LoVo (cell line): ENCODE measurements around the gene RIMBP2.

Source experiments
- DNase-seq: peaks from one replicate; pipeline ENCODE4 v3.0.0-alpha.2; 2016; ENCODE audit warnings: low spot score

The RIMBP2 gene

GRCh38 chr12:130460611-130461446 is 255.3 kb downstream of the RIMBP2 start:
- DNase-seq: no peak

GRCh38 chr12:130459916-130460315 is 256.2 kb downstream of the RIMBP2 start:
- DNase-seq: no peak

- DNase-seq: no peak
Observed at GRCh38 chr12:130458341-130458740, 257.8 kb downstream of the RIMBP2 start.

- DNase-seq: no peak
Observed at GRCh38 chr12:130457215-130457614, 258.9 kb downstream of the RIMBP2 start.

- no peak for DNase-seq
Observed at GRCh38 chr12:130456375-130457199, 259.5 kb downstream of the RIMBP2 start.

- no peak for DNase-seq
Observed at GRCh38 chr12:130455161-130455560, 260.9 kb downstream of the RIMBP2 start.

- DNase-seq: no peak
Observed at GRCh38 chr12:130454296-130454695, 261.8 kb downstream of the RIMBP2 start.

- DNase-seq: no peak
Observed at GRCh38 chr12:130452546-130452945, 263.6 kb downstream of the RIMBP2 start.

GRCh38 chr12:130451001-130451930 is 264.8 kb downstream of the RIMBP2 start:
- no peak for DNase-seq

GRCh38 chr12:130449291-130449690 is 266.8 kb downstream of the RIMBP2 start:
- DNase-seq: no peak

GRCh38 chr12:130448044-130448821 is 267.9 kb downstream of the RIMBP2 start:
- DNase-seq: no peak

GRCh38 chr12:130447655-130447965 is 268.5 kb downstream of the RIMBP2 start:
- DNase-seq: no peak

GRCh38 chr12:130446846-130447654 is 269.0 kb downstream of the RIMBP2 start:
- DNase-seq: no peak

GRCh38 chr12:130444986-130445385 is 271.1 kb downstream of the RIMBP2 start:
- DNase-seq: no peak

- no peak for DNase-seq
Observed at GRCh38 chr12:130444061-130444460, 272.0 kb downstream of the RIMBP2 start.

- no peak for DNase-seq
Observed at GRCh38 chr12:130441771-130442760, 274.0 kb downstream of the RIMBP2 start.

GRCh38 chr12:130440411-130441080 is 275.6 kb downstream of the RIMBP2 start:
- DNase-seq: no peak

- DNase-seq: no peak
Observed at GRCh38 chr12:130439250-130439649, 276.8 kb downstream of the RIMBP2 start.

GRCh38 chr12:130438711-130439110 is 277.4 kb downstream of the RIMBP2 start:
- DNase-seq: no peak
